CD4-positive, CD25-positive, alpha-beta regulatory T cell (primary cell): ENCODE measurements around the gene MINK1. TPM values are rescaled to one million over a fixed set of nuclear protein-coding genes. Genes with fewer than 3 reads are reported as not detected.

ENCODE experiments used
- ATAC-seq, 2 donors: fragments of 150-1000 bp; cut with Tn5 transposase; one replicate each; pipeline ENCODE4 v1.10.0; 2021; ENCODE audit warnings: low read depth in 2 of 2, moderate number of reproducible peaks in 2 of 2, moderate library complexity in 1 of 2
- DNase-seq, 3 donors: peaks; one replicate each; pipeline versions ENCODE4 v3.0.0 to v3.0.0-alpha.2; 2012 to 2022; ENCODE audit warnings: mixed read lengths in 1 of 3
- H3K27ac ChIP-seq: one replicate; pipeline ENCODE4 v1.7.0; 2013; ENCODE audit warnings: mild to moderate bottlenecking, low read length; ENCODE audit not compliant: insufficient read depth, poor library complexity, severe bottlenecking
- H3K27me3 ChIP-seq: one replicate; pipeline ENCODE4 v1.7.0; 2013; ENCODE audit warnings: low read length; ENCODE audit not compliant: control insufficient read depth, insufficient read depth
- H3K36me3 ChIP-seq: one replicate; pipeline ENCODE4 v1.7.0; 2013; ENCODE audit warnings: mild to moderate bottlenecking, low read length, moderate library complexity; ENCODE audit not compliant: control insufficient read depth, insufficient read depth
- H3K4me1 ChIP-seq: 2 replicates; pipeline ENCODE4 v1.7.0; 2013; ENCODE audit warnings: mild to moderate bottlenecking, low read length; ENCODE audit not compliant: insufficient read depth, control insufficient read depth, poor library complexity, severe bottlenecking
- H3K4me3 ChIP-seq: one replicate; pipeline ENCODE4 v1.7.0; 2013; ENCODE audit warnings: low read depth, mild to moderate bottlenecking, low read length, moderate library complexity
- H3K9me3 ChIP-seq, 2 experiments: 1 replicate in 1 of 2; 2 replicates in 1 of 2; pipeline ENCODE4 v1.7.0; 2013; ENCODE audit warnings: low read length in 2 of 2, mild to moderate bottlenecking in 1 of 2, moderate library complexity in 1 of 2; ENCODE audit not compliant: control insufficient read depth in 2 of 2
- H3K27ac Mint-ChIP-seq, 3 donors: one replicate each; pipeline ENCODE4 v1.8.0; 2020 to 2022; ENCODE audit warnings: mild to moderate bottlenecking in 3 of 3, mixed read lengths in 3 of 3, moderate library complexity in 2 of 3
- H3K27me3 Mint-ChIP-seq: one replicate; pipeline ENCODE4 v1.8.0; 2022; ENCODE audit warnings: mild to moderate bottlenecking, mixed read lengths
- H3K36me3 Mint-ChIP-seq: one replicate; pipeline ENCODE4 v1.8.0; 2020; ENCODE audit warnings: mixed read lengths
- H3K4me1 Mint-ChIP-seq, 4 donors: one replicate each; pipeline ENCODE4 v1.8.0; 2020 to 2022; ENCODE audit warnings: mixed read lengths in 4 of 4, mild to moderate bottlenecking in 1 of 4
- H3K4me3 Mint-ChIP-seq, 4 donors: one replicate each; pipeline ENCODE4 v1.8.0; 2020 to 2022; ENCODE audit warnings: mild to moderate bottlenecking in 4 of 4, mixed read lengths in 4 of 4, moderate library complexity in 3 of 4
- H3K9me3 Mint-ChIP-seq, 7 donors: one replicate each; pipeline ENCODE4 v1.8.0; 2020 to 2022; ENCODE audit warnings: mixed read lengths in 7 of 7, mild to moderate bottlenecking in 3 of 7, moderate library complexity in 2 of 7
- polyA plus RNA-seq, 4 donors: library from polyadenylated mRNA; unstranded; fragments of 300-500 nt; fragmentation: Illumina TruSeq; gene quantifications; one replicate each; pipeline ENCODE4 v1.2.3, GENCODE V29; 2021
- total RNA-seq: library from RNA; stranded (reverse); gene quantifications from one replicate; pipeline ENCODE4 v1.2.3, GENCODE V29; 2022

Gene MINK1
- total and polyA plus RNA-seq, 5 donors from 2014 or later = 9.4 to 235 (median 13.2) TPM

GRCh38 chr17:4881761-4882555 is 48.8 kb downstream of the MINK1 start:
- Mint-ChIP-seq H3K4me1 (peaks cover 0 to 5% (median 2%) of the 10 kb centered on the region in 4 donors), H3K36me3 (peaks cover 14% of the 10 kb centered on the region), H3K27me3 (no peaks in the 10 kb centered on the region), H3K27ac (peak overlapping the region in 1 of 3 donors; percentile 55), H3K4me3 (no peak overlapping the region), H3K9me3 (no peaks in the 10 kb centered on the region)
- H3K9me3 ChIP-seq = no peaks in the 10 kb centered on the region
- H3K27ac ChIP-seq = no peak overlapping the region
- peaks cover 49% of the 10 kb centered on the region for H3K36me3 ChIP-seq
- H3K4me1 ChIP-seq = no peaks in the 10 kb centered on the region
- H3K27me3 ChIP-seq = no peaks in the 10 kb centered on the region
- no peak overlapping the region for H3K4me3 ChIP-seq
- DNase-seq = peak; percentile 36 to 70 (median 64)
- ATAC-seq = peak; percentile 71 to 80

GRCh38 chr17:4884489-4884888 is 51.3 kb downstream of the MINK1 start:
- Histone ChIP-seq H3K4me1 (no peaks in the 10 kb centered on the region), H3K36me3 (peaks cover 45% of the 10 kb centered on the region), H3K9me3 (no peaks in the 10 kb centered on the region), H3K27ac (no peak overlapping the region), H3K27me3 (no peaks in the 10 kb centered on the region), H3K4me3 (no peak overlapping the region)
- no peaks in the 10 kb centered on the region for H3K27me3 Mint-ChIP-seq
- ATAC-seq = no peak
- H3K4me1 Mint-ChIP-seq = peaks cover 0 to 6% (median 4%) of the 10 kb centered on the region in 4 donors
- peaks cover 25% of the 10 kb centered on the region for H3K36me3 Mint-ChIP-seq
- H3K4me3 Mint-ChIP-seq = no peak overlapping the region
- DNase-seq = no peak
- H3K9me3 Mint-ChIP-seq = no peaks in the 10 kb centered on the region
- no peak overlapping the region for H3K27ac Mint-ChIP-seq

DNA sequence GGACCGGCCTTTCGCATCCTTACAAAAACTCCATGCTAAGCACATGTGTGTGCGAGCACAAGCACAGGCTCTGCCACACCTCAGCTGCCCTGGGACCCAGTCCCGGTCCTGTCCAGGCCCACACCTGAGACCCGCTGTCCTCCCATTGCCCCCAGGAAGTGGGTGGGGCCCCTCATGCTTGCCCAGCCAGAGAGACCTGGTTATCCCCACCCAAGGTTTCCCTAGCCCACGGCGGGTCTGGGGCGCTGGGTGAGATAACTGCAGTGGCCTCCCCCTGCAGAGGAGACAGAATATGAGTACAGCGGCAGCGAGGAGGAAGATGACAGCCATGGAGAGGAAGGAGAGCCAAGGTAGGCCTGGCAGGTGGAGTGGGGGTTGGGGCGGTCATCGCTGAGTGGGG is 53.7 kb downstream of the MINK1 start:
- Mint-ChIP-seq H3K9me3 (no peaks in the 10 kb centered on the region), H3K4me1 (peaks cover 0 to 5% (median 2%) of the 10 kb centered on the region in 4 donors), H3K27ac (no peak overlapping the region), H3K36me3 (peaks cover 25% of the 10 kb centered on the region), H3K4me3 (no peak overlapping the region), H3K27me3 (no peaks in the 10 kb centered on the region)
- H3K27me3 ChIP-seq = no peaks in the 10 kb centered on the region
- no peak for ATAC-seq
- no peak overlapping the region for H3K27ac ChIP-seq
- H3K4me3 ChIP-seq = no peak overlapping the region
- no peaks in the 10 kb centered on the region for H3K4me1 ChIP-seq
- no peak for DNase-seq
- peaks cover 59% of the 10 kb centered on the region for H3K36me3 ChIP-seq
- no peaks in the 10 kb centered on the region for H3K9me3 ChIP-seq

DNA sequence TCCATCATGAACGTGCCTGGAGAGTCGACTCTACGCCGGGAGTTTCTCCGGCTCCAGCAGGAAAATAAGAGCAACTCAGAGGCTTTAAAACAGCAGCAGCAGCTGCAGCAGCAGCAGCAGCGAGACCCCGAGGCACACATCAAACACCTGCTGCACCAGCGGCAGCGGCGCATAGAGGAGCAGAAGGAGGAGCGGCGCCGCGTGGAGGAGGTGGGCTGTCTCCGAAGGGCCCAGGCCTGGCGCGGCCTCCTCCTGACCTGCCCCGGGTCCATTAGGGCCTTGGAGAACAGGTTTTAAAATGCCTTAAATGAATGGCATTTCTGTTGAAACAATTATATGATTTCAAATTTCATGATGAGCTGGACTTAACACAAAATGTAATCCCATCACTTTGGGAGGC is 54.4 kb downstream of the MINK1 start:
- DNase-seq (no peak), ATAC-seq (no peak)
- Mint-ChIP-seq H3K4me1 (peaks cover 0 to 4% (median 1%) of the 10 kb centered on the region in 4 donors), H3K4me3 (no peak overlapping the region), H3K9me3 (no peaks in the 10 kb centered on the region), H3K27ac (no peak overlapping the region), H3K36me3 (peaks cover 25% of the 10 kb centered on the region), H3K27me3 (no peaks in the 10 kb centered on the region)
- Histone ChIP-seq H3K36me3 (peaks cover 59% of the 10 kb centered on the region), H3K4me1 (no peaks in the 10 kb centered on the region), H3K27ac (no peak overlapping the region), H3K9me3 (no peaks in the 10 kb centered on the region), H3K4me3 (no peak overlapping the region), H3K27me3 (no peaks in the 10 kb centered on the region)

- no peak overlapping the region for H3K27ac Mint-ChIP-seq
Measured at GRCh38 chr17:4891411-4892410, 58.6 kb downstream of the MINK1 start.

DNA sequence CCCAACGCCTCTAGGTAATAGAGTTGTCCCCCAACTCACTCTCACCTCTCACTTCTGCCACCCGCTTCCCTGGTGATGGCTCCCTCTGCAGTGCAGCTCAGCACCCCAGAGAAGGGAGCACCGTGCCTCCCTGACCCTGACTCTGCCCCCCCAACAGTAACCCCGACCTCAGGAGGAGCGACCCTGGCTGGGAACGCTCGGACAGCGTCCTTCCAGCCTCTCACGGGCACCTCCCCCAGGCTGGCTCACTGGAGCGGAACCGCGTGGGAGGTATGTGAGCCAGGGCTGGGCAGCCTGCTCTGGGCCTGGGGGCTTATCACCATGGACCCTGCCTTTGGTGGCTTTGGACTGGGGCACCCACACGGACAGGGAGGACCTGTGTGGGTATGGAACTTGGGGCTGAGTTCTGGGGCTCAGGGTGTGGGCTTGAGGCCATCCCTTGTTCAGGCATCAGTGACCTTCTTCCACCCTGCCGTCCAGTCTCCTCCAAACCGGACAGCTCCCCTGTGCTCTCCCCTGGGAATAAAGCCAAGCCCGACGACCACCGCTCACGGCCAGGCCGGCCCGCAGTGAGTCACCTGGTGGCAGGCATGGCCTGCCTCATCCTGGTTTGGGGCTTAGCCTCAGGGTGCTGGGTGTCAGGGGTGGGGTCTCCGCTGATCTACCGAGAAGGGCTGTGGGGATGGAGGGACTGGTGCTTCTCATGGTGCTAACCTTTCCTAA is 59.5 kb downstream of the MINK1 start:
- peak overlapping the region in 1 of 3 donors; percentile 69 for H3K27ac Mint-ChIP-seq
- Histone ChIP-seq H3K27ac (no peak overlapping the region), H3K4me1 (no peaks in the 10 kb centered on the region), H3K27me3 (no peaks in the 10 kb centered on the region), H3K9me3 (no peaks in the 10 kb centered on the region), H3K4me3 (no peak overlapping the region), H3K36me3 (peaks cover 60% of the 10 kb centered on the region)
- H3K27me3 Mint-ChIP-seq = no peaks in the 10 kb centered on the region
- H3K4me1 Mint-ChIP-seq = peaks cover 0 to 4% (median 1%) of the 10 kb centered on the region in 4 donors
- ATAC-seq (no peak), DNase-seq (no peak)
- no peak overlapping the region for H3K4me3 Mint-ChIP-seq
- peaks cover 15% of the 10 kb centered on the region for H3K36me3 Mint-ChIP-seq
- H3K9me3 Mint-ChIP-seq = no peaks in the 10 kb centered on the region

More at GRCh38 chr17:4891411-4892410, 58.6 kb downstream of the MINK1 start:
- ATAC-seq (no peak), DNase-seq (no peak)
- H3K9me3 Mint-ChIP-seq = no peaks in the 10 kb centered on the region
- Histone ChIP-seq H3K36me3 (peaks cover 61% of the 10 kb centered on the region), H3K4me1 (no peaks in the 10 kb centered on the region), H3K9me3 (no peaks in the 10 kb centered on the region), H3K27ac (no peak overlapping the region), H3K4me3 (no peak overlapping the region), H3K27me3 (no peaks in the 10 kb centered on the region)
- H3K4me3 Mint-ChIP-seq = no peak overlapping the region
- H3K4me1 Mint-ChIP-seq = peaks cover 0 to 4% (median 1%) of the 10 kb centered on the region in 4 donors
- no peaks in the 10 kb centered on the region for H3K27me3 Mint-ChIP-seq
- H3K36me3 Mint-ChIP-seq = peaks cover 24% of the 10 kb centered on the region

GRCh38 chr17:4893272-4893671 is 60.1 kb downstream of the MINK1 start:
- Histone ChIP-seq H3K9me3 (no peaks in the 10 kb centered on the region), H3K36me3 (peaks cover 56% of the 10 kb centered on the region), H3K4me1 (peaks cover under 1% of the 10 kb centered on the region), H3K4me3 (no peak overlapping the region), H3K27ac (no peak overlapping the region), H3K27me3 (no peaks in the 10 kb centered on the region)
- Mint-ChIP-seq H3K27me3 (no peaks in the 10 kb centered on the region), H3K4me1 (peaks cover 0 to 6% (median 2%) of the 10 kb centered on the region in 4 donors), H3K27ac (no peak overlapping the region), H3K4me3 (no peak overlapping the region), H3K36me3 (peaks cover 15% of the 10 kb centered on the region), H3K9me3 (no peaks in the 10 kb centered on the region)
- ATAC-seq (no peak), DNase-seq (no peak)
